ENCODE measurements around the gene LRRC19.

LRRC19 gene

GRCh38 chr9:27005491-27005890, at the start of gene LRRC19:
TSS of gene LRRC19 (minus strand) at chr9:27005672. CDS start at chr9:26999694, 5,978 bp downstream.
- H3K36me3 ChIP-seq = no peaks in the 10 kb centered on the region
- H3K27ac ChIP-seq = no peak within 1 kb of the TSS
- H3K4me1 ChIP-seq (ENCODE audit: control insufficient read depth in 1 of 2, insufficient read depth in 1 of 2, low read depth in 1 of 2, low read length in 1 of 2) = no peaks in the 10 kb centered on the region
- H3K9me3 ChIP-seq = no peaks in the 10 kb centered on the region
- H3K27me3 ChIP-seq = no peaks in the 10 kb centered on the region
- no peak for TF ChIP-seq CTCF (IDR thresholded peaks at IDR 0.05)
- H3K4me3 ChIP-seq (ENCODE audit: low read depth in 1 of 2, low read length in 1 of 2) = no peak within 1 kb of the TSS

- Histone ChIP-seq H3K36me3 (no peaks in the 10 kb centered on the region), H3K27ac (no peak overlapping the region), H3K4me3 (ENCODE audit: low read depth in 1 of 2, low read length in 1 of 2) (no peak overlapping the region), H3K9me3 (no peaks in the 10 kb centered on the region), H3K4me1 (ENCODE audit: control insufficient read depth in 1 of 2, insufficient read depth in 1 of 2, low read depth in 1 of 2, low read length in 1 of 2) (no peaks in the 10 kb centered on the region), H3K27me3 (no peaks in the 10 kb centered on the region)
- no peak for TF ChIP-seq CTCF (IDR thresholded peaks at IDR 0.05)
Measured at GRCh38 chr9:27054841-27055240, 49.4 kb upstream of the LRRC19 start.

- no peak for TF ChIP-seq CTCF (IDR thresholded peaks at IDR 0.05)
- Histone ChIP-seq H3K9me3 (no peaks in the 10 kb centered on the region), H3K4me1 (ENCODE audit: control insufficient read depth in 1 of 2, insufficient read depth in 1 of 2, low read depth in 1 of 2, low read length in 1 of 2) (no peaks in the 10 kb centered on the region), H3K36me3 (no peaks in the 10 kb centered on the region), H3K27ac (no peak overlapping the region), H3K4me3 (ENCODE audit: low read depth in 1 of 2, low read length in 1 of 2) (no peak overlapping the region), H3K27me3 (no peaks in the 10 kb centered on the region)
Measured at GRCh38 chr9:27054125-27054524, 48.7 kb upstream of the LRRC19 start.

GRCh38 chr9:27053369-27054022, 48.0 kb upstream of the LRRC19 start:
- Histone ChIP-seq H3K4me3 (ENCODE audit: low read depth in 1 of 2, low read length in 1 of 2) (no peak overlapping the region), H3K4me1 (ENCODE audit: control insufficient read depth in 1 of 2, insufficient read depth in 1 of 2, low read depth in 1 of 2, low read length in 1 of 2) (no peaks in the 10 kb centered on the region), H3K27ac (no peak overlapping the region), H3K9me3 (no peaks in the 10 kb centered on the region), H3K36me3 (no peaks in the 10 kb centered on the region), H3K27me3 (no peaks in the 10 kb centered on the region)
- TF ChIP-seq CTCF (IDR thresholded peaks at IDR 0.05) = no peak

GRCh38 chr9:27047136-27047535, 41.7 kb upstream of the LRRC19 start:
- no peaks in the 10 kb centered on the region for H3K27me3 ChIP-seq
- no peak for TF ChIP-seq CTCF (IDR thresholded peaks at IDR 0.05)
- H3K27ac ChIP-seq = no peak overlapping the region
- H3K36me3 ChIP-seq = no peaks in the 10 kb centered on the region
- H3K4me1 ChIP-seq (ENCODE audit: control insufficient read depth in 1 of 2, insufficient read depth in 1 of 2, low read depth in 1 of 2, low read length in 1 of 2) = no peaks in the 10 kb centered on the region
- H3K9me3 ChIP-seq = no peaks in the 10 kb centered on the region
- no peak overlapping the region for H3K4me3 ChIP-seq (ENCODE audit: low read depth in 1 of 2, low read length in 1 of 2)
